Nephron (organoid): ENCODE measurements around the gene KRT23.
A peak's percentile ranks its signal among the peaks of the same experiment; 100 is the strongest.

Experiments used
- H3K27ac Mint-ChIP-seq, 3 experiments: 2 replicates each; pipeline ENCODE4 v1.8.0; 2020; ENCODE audit warnings: mixed read lengths in 3 of 3, mild to moderate bottlenecking in 2 of 3, moderate library complexity in 1 of 3
- H3K27me3 Mint-ChIP-seq: 2 replicates; pipeline ENCODE4 v1.8.0; 2021; ENCODE audit warnings: low read depth, mild to moderate bottlenecking, moderate library complexity, mixed read lengths
- H3K36me3 Mint-ChIP-seq: 2 replicates; pipeline ENCODE4 v1.8.0; 2020; ENCODE audit warnings: low read depth, mixed read lengths
- H3K4me1 Mint-ChIP-seq: 2 replicates; pipeline ENCODE4 v1.8.0; 2020; ENCODE audit warnings: mixed read lengths
- H3K4me3 Mint-ChIP-seq, 3 experiments: 2 replicates each; pipeline ENCODE4 v1.8.0; 2020; ENCODE audit warnings: mild to moderate bottlenecking in 3 of 3, mixed read lengths in 3 of 3, moderate library complexity in 2 of 3
- H3K9me3 Mint-ChIP-seq: 2 replicates; pipeline ENCODE4 v1.8.0; 2020; ENCODE audit warnings: mixed read lengths
- CTCF ChIP-seq, 3 experiments: fragments of 200-600 bp; sonication (generic); IDR thresholded peaks; one replicate each; pipeline ENCODE4 v1.5.0; 2021; ENCODE audit warnings: antibody characterized with exemption in 3 of 3; ENCODE audit not compliant: unreplicated experiment in 3 of 3

KRT23 gene

DNA sequence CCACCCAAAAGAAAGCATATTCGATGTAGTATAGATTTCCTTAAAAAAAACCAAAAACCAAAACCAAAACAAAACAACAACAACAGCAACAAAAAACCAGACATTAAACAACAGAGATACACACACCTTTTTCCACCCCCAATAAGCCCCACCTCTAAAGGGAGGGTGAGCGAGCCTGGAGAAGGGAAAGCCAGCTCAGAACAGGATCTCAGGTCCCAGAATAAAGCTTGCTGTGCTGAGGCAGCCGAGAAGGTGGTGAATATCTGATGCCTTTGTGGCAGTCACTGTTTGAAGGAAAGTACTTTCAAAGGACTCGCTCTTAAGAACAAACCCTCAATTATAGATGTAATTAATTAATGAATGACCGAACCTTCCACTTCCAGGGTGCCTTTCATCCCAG, 470 bp downstream of the KRT23 start:
- Mint-ChIP-seq H3K36me3 (no peaks in the 10 kb centered on the region), H3K4me3 (no peak overlapping the region), H3K27me3 (peaks cover 15% of the 10 kb centered on the region), H3K27ac (peak overlapping the region; percentile 54 to 82 (median 70)), H3K9me3 (no peaks in the 10 kb centered on the region), H3K4me1 (peaks cover 48% of the 10 kb centered on the region)
- no peak for TF ChIP-seq CTCF (IDR thresholded peaks at IDR 0.05; ENCODE audit: unreplicated experiment in 3 of 3)

GRCh38 chr17:40936437-40936971, 942 bp downstream of the KRT23 start:
- peak overlapping the region; percentile 54 to 82 (median 70) for H3K27ac Mint-ChIP-seq
- no peak for TF ChIP-seq CTCF (IDR thresholded peaks at IDR 0.05; ENCODE audit: unreplicated experiment in 3 of 3)
- no peak overlapping the region for H3K4me3 Mint-ChIP-seq
- peaks cover 48% of the 10 kb centered on the region for H3K4me1 Mint-ChIP-seq
- H3K27me3 Mint-ChIP-seq: peaks cover 15% of the 10 kb centered on the region
- H3K9me3 Mint-ChIP-seq: no peaks in the 10 kb centered on the region
- H3K36me3 Mint-ChIP-seq: no peaks in the 10 kb centered on the region

DNA sequence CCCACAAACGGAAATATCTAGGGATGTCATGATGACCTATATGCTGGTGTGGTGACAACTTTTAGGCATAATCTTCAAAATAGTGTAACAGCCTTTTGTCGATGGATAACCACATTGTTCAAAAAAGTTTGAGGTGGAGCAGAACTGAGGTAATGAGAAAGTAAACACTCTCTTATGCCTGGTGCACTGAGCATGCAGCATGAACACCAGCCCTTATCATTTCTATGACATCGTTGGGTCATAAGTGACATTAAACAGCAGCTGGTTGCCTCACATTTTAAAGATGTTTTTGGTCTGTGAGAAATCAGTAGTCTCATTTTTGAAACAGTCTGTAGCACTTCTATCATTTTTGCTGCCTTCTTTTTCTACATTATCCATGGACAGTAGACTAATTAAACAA, 1.8 kb downstream of the KRT23 start:
- Mint-ChIP-seq H3K4me3 (no peak overlapping the region), H3K27ac (peak overlapping the region in 1 of 3 experiments; percentile 39), H3K27me3 (peaks cover 15% of the 10 kb centered on the region), H3K4me1 (peaks cover 43% of the 10 kb centered on the region), H3K9me3 (no peaks in the 10 kb centered on the region), H3K36me3 (no peaks in the 10 kb centered on the region)
- no peak for TF ChIP-seq CTCF (IDR thresholded peaks at IDR 0.05; ENCODE audit: unreplicated experiment in 3 of 3)

GRCh38 chr17:40932608-40933007, 4.8 kb downstream of the KRT23 start:
- Mint-ChIP-seq H3K4me3 (no peak overlapping the region), H3K36me3 (no peaks in the 10 kb centered on the region), H3K9me3 (no peaks in the 10 kb centered on the region), H3K27me3 (peaks cover 4% of the 10 kb centered on the region), H3K4me1 (peaks cover 27% of the 10 kb centered on the region), H3K27ac (peak overlapping the region; percentile 84 to 92 (median 86))
- no peak for TF ChIP-seq CTCF (IDR thresholded peaks at IDR 0.05; ENCODE audit: unreplicated experiment in 3 of 3)

GRCh38 chr17:40931311-40931710, 6.1 kb downstream of the KRT23 start:
- Mint-ChIP-seq H3K9me3 (no peaks in the 10 kb centered on the region), H3K4me1 (peaks cover 19% of the 10 kb centered on the region), H3K4me3 (no peak overlapping the region), H3K27ac (no peak overlapping the region), H3K27me3 (no peaks in the 10 kb centered on the region), H3K36me3 (no peaks in the 10 kb centered on the region)
- no peak for TF ChIP-seq CTCF (IDR thresholded peaks at IDR 0.05; ENCODE audit: unreplicated experiment in 3 of 3)

GRCh38 chr17:40926341-40926740, 11.1 kb downstream of the KRT23 start:
- Mint-ChIP-seq H3K9me3 (no peaks in the 10 kb centered on the region), H3K4me1 (peaks cover 24% of the 10 kb centered on the region), H3K27me3 (peaks cover 7% of the 10 kb centered on the region), H3K27ac (no peak overlapping the region), H3K4me3 (no peak overlapping the region), H3K36me3 (no peaks in the 10 kb centered on the region)
- no peak for TF ChIP-seq CTCF (IDR thresholded peaks at IDR 0.05; ENCODE audit: unreplicated experiment in 3 of 3)
